ENCODE measurements around the gene XRCC5.
"Not testable (repeated sequence)": the region's sequence is repeated elsewhere in the genome, so short reads cannot be mapped to it uniquely, and the experiment has no call there.

The XRCC5 gene

GRCh38 chr2:216206041-216206703 lies 97.0 kb downstream of the XRCC5 start:
- DNase-seq = no peak

- DNase-seq = no peak
Observed at GRCh38 chr2:216206821-216207220, 97.7 kb downstream of the XRCC5 start.

- DNase-seq = not testable (repeated sequence)
Observed at GRCh38 chr2:216208661-216209060, 99.5 kb downstream of the XRCC5 start.

GRCh38 chr2:216210701-216211540 lies 101.8 kb downstream of the XRCC5 start:
- no peak for DNase-seq

GRCh38 chr2:216211614-216212145 lies 102.5 kb downstream of the XRCC5 start:
- DNase-seq = no peak

GRCh38 chr2:216214768-216215167 lies 105.6 kb downstream of the XRCC5 start:
- no peak for DNase-seq

GRCh38 chr2:216215658-216216390 lies 106.7 kb downstream of the XRCC5 start:
- no peak for DNase-seq

- DNase-seq = no peak
Observed at GRCh38 chr2:216216951-216217903, 108.1 kb downstream of the XRCC5 start.

- DNase-seq = no peak
Observed at GRCh38 chr2:216217904-216218260, 108.7 kb downstream of the XRCC5 start.

GRCh38 chr2:216219861-216220260 lies 110.7 kb downstream of the XRCC5 start:
- no peak for DNase-seq

- DNase-seq = no peak
Observed at GRCh38 chr2:216220976-216221375, 111.8 kb downstream of the XRCC5 start.

- no peak for DNase-seq
Observed at GRCh38 chr2:216221811-216222210, 112.7 kb downstream of the XRCC5 start.

- DNase-seq = no peak
Observed at GRCh38 chr2:216222650-216223352, 113.7 kb downstream of the XRCC5 start.

- no peak for DNase-seq
Observed at GRCh38 chr2:216224388-216224787, 115.2 kb downstream of the XRCC5 start.

GRCh38 chr2:216229277-216229914 lies 120.2 kb downstream of the XRCC5 start:
- no peak for DNase-seq

GRCh38 chr2:216231867-216232266 lies 122.7 kb downstream of the XRCC5 start:
- DNase-seq = no peak

GRCh38 chr2:216232721-216233120 lies 123.6 kb downstream of the XRCC5 start:
- no peak for DNase-seq

- DNase-seq = no peak
Observed at GRCh38 chr2:216233281-216233995, 124.3 kb downstream of the XRCC5 start.

- DNase-seq = no peak
Observed at GRCh38 chr2:216234106-216234505, 125.0 kb downstream of the XRCC5 start.

- no peak for DNase-seq
Observed at GRCh38 chr2:216235462-216235861, 126.3 kb downstream of the XRCC5 start.
